NCI-H526 (cell line): Measurements from ENCODE around the gene MAPK9.
"Not testable (repeated sequence)": the region's sequence is repeated elsewhere in the genome, so short reads cannot be mapped to it uniquely, and the experiment has no call there.

Experiments
- DNase-seq, 2 experiments: peaks; one replicate each; lab custom pipeline; 2025; lab: John Stamatoyannopoulos, UW

MAPK9 gene

DNA sequence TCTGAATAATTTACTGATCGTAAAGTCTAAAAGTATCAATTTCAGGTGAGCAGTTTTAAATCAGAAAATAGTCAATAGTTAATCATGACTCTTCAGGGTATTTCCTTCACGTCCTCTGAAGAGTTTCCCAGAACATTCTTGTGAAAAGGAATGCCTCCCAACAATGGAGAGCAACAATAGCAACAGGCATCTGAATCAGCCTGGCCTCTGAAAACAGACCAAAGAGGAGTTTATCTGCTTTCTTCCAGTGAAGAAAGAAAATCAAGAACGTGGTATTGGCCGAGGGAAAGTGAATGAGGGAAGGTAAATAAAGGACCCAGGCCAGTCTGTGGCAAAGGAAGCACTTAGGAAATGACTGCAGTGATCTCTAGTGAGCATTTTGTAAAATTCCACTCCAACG is 56.8 kb downstream of the MAPK9 start:
- no peak for DNase-seq

DNA sequence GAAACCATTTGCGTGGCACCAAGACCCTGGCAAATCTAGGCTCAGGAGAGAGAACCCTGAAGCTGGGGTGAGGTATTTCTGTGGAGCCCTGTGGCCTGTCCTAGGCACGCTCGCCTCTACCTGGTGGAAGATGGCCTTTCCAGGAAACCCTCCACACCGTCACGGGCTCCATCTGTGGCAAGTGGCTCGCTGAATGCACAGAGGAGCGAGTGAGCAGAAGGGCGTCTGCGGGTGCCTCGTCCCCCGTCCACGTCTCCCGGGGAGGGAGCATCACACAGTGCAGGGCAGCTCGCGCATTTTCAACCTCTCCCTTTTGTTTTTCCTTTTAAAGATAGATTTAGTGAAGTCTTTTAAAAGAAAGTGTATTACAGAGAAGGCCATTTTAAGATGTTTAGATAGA is 57.6 kb downstream of the MAPK9 start:
- DNase-seq: no peak

DNA sequence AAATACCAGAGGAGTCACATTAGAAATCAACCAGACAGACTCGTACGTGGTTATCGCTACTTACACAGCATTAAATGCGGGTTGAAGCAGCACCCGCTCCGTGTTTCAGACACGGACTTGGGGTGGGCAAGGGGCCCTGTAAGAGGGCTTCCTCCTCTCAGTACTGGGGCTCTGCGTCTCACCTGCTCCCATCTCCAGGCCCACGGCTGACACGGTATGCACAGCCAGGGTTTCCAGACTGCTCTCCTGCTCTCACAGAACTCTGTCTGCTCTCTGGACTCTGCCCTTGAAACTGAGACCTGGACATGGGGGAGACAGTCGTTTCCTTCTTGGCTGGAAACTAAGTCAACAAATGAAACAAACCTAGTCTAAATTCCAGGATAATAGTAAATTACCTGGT is 58.2 kb downstream of the MAPK9 start:
- no peak for DNase-seq

DNA sequence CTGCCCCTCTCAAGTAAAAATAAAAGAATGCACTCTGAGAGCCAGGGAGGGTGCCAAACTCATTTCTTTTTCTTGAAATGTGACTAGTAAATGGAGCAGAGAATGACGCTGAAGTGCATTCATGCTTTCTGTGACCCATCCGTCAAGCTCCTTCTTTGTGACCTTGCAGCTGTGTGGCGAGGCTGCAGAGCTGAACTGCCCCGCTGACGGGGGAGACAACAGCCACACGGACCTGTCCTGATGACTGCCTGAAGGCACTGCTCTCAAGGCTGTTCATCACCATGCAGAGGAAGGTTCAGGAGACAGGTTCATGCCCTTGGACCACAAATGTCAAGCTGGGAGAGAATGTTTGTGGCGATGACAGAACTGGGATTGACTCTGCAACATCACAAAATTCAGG is 61.9 kb downstream of the MAPK9 start:
- DNase-seq: no peak

DNA sequence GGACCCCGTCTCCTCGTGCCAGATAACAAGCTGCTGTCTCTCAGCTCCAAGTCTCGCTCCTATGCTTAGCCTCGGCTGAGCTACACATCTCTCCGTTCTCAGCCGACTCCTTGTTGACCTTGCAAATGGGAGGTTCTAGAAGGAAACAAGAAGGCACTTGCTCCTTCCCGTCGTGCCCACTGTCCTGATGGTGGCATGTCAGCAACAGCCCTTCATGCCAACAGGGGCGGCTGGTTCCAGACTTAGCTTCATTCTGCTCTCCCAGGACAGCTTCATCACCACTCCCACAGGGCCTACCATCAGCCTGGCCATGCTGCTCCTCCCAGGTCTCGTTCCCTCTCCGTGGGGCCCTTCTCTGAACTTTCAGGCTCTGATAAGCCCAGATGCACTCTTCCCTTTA is 69.8 kb downstream of the MAPK9 start:
- no peak for DNase-seq

DNA sequence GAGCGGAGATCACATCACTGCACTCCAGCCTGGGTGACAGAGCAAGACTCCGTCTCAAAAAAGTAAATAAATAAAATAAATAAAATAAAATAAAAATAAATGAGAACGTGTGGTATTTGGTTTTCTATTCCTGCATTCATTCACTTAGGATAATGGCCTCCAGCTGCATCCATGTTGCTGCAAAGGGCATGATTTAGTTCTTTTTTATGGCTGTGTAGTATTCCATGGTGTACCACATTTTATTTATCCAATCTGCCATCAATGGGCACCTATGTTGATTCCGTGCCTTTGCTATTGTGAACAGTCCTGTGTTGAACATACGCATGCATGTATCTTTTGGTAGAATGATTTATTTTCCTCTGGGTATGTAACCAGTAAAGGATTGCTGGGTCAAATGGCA is 74.1 kb downstream of the MAPK9 start:
- DNase-seq: no peak

DNA sequence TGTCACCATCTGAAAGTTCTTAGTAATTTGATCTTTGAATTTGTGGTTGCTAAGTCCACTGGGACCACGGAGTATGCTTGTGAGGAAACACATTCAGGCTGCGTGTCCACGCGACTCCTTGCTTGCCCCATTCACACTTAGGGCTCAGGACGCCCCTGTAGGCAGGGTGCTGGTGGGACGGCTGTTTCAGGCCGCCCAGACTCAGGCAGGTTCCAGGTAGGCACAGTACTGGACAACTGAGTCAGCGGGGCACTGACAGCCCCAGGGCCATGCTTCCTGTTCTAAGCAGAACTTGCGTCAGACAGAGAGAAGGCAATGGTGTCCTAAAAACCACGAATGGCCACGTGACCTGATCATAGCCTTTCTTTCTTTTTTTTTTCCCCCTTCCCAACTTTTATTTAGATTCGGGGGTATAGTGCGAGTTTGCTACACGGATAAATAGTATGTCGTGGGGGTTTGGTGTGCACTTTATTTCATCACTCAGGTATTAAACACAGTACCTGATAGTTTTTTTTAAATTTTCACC is 75.2 kb downstream of the MAPK9 start:
- DNase-seq: no peak

DNA sequence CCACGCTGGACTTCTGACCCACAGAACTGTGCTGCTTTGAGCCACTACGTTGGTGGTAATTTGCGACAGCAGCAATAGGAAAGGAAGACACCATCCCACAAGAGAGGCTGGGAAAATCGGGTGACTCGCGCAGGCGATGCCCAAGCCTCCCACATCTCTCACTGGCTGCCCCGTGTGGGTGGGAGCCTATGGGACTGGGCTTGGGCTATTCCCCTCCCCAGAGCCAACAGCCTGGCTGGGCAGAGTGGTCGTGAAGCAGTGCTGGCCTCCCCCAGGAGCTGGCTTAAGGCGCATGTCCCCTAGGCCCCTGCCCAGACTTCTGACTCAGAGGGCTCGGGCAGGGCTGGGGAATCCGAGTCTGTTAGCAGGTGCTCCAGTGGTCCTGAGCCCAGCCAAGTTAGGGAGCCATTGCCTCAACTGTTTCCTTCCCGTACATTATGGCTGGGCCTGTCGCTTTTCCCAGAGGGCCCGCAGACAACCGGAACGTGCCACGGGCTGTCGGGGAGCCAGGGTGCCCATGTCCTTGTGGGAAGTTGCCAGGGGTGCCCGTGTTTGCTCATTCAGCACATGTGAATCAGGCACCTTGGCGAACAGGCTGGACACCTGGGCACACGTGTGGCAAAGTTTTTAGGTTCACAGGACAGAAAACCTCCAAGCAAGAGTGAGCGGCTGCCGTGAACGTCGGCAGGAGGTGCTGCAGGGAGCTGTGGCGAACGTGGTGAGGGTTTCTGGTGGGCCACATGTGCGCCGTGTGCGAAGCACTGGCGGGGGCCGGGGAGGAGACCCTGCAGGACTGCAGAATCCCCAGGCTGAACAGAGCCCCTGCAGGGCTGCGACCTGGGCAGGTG is 75.9 kb downstream of the MAPK9 start:
- no peak for DNase-seq

DNA sequence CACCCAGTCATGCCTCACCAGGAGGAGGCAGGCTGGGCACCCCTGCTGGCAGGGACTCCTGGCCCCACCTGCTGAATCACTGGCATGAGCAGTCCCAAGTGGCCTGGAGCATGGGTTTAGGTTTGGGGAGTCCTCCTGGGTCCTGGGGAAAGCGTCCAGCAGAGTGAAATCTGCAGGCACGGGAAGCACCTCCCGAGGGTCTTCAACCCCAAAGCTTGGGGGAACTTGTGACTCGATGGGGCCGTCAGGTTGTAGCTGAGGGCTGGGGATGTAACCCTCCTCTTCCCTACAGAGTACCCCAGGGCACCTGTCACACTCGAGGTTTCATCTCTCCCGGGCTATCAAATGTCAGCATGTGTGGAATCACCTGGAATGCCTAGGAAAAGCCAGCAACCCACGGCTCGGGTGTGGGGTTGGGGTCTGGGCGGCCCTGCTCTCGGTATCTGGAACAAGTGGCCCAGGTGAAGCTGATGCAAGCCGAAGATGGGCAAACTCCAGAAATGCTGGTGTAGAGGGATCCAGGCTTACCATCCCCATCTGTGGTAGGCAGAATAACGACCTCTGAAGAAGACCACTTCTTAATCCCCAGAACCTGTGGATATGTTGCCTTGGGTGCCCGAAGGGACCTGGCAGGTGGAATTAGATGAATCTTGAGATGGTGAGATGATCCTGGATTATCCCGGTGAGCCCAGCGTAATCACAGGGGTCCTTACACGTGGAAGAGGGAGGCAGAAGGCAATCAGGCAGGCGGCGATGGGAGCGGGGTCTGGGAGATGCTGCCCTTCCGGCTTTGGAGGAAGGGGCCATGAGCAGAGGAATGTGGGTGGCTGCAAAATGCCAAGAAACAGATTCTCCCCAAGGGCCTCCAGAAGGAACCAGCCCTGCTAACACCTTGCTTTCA is 76.8 kb downstream of the MAPK9 start:
- DNase-seq: no peak

DNA sequence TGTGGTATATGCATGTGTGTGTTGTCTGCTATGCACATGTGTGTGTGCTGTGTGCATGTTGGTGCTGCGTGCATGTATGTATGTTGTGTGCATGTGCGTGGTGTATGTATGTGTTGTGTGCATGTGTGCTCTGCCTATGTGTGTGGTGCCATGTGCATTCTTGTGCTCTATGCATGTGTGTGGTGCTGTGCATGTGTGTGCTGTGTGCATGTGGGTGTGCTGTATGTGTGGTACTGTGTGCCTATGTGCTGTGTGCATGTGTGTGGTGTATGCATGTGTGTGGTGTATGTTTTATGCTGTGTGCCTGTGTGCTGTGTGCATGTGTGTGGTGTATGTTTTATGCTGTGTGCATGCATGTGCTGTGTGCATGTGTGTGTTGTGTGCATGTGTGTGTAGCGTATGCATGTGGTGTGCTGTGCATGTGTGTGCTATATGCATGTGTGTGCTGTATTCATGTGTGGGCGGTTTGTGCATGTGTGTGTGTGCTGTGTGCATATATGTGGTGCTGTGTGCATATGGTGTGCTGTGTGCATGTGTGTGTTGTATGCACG is 78.2 kb downstream of the MAPK9 start:
- DNase-seq: no peak

DNA sequence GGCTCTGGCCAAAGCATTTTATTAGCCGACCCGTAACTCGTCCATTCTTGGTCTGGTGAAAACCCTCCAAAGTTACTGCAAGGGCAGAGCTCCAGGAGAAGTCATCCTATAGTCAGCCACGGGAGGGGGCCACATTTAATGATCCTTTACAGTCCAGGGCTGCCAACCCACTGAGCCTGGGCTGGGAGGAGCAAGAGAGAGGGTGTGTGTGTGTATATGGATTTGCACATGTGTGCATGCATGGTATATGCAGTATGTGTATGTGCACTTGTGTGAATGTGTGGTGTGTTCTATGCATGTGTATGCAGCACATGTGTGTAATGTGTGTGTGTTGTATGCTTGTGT is 78.7 kb downstream of the MAPK9 start:
- no peak for DNase-seq

DNA sequence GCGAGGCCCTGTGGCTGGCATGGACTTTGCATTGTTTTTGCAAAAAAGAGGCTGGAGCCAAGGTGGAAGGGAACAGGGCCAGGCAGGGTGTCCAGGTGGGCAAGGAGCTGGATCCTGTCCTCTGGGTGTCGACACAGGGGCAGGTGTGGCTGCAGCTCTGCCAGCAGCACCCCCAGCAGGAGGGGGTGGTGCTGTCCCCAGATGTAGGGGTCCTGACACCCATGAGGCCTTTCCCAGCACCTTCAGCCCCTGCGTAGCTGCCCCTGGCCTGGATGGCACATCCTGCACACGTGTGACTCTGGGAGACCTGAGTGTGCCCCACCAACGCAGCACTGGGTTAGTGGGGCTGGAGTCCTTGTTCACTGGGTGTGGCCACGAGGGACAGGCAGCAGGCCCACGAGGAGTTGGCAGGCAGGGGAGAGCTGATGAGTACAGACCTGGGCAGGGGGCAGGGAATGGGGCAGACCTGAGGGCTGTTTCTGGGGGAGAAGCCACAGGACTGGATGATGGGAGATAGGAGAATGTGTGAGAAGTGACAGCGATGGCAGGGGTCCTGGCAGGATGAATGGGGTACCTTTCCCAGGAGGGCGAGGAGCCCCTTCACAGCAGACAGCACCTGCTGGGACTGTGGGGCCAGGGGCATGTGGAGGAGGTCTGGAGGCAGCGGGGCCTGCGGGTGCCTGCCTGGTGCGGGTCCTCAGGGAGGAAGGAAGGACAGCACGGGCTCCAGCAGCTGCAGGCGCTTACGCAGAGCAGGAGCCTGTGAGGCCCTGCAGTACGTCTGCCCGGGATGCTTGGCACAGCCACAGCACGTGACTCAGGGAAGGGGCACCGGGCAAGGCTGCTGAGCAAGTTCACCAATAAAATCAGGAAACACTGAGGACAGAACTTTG is 79.3 kb downstream of the MAPK9 start:
- DNase-seq: peak in 1 of 2 experiments; percentile 8

DNA sequence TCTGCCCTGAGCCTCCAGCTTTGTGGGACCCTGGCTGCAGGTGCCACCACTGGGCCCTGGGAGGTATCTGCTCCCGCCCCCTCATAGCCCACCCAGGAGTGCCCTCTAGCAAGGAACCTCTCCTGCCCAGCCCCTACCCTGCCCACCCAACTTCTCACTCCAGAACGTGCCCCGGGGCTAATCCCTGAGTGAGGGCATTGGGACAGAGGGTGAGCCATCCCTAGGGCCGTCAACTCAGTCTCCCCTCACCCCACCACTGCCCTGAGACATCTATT is 80.2 kb downstream of the MAPK9 start:
- DNase-seq: no peak

DNA sequence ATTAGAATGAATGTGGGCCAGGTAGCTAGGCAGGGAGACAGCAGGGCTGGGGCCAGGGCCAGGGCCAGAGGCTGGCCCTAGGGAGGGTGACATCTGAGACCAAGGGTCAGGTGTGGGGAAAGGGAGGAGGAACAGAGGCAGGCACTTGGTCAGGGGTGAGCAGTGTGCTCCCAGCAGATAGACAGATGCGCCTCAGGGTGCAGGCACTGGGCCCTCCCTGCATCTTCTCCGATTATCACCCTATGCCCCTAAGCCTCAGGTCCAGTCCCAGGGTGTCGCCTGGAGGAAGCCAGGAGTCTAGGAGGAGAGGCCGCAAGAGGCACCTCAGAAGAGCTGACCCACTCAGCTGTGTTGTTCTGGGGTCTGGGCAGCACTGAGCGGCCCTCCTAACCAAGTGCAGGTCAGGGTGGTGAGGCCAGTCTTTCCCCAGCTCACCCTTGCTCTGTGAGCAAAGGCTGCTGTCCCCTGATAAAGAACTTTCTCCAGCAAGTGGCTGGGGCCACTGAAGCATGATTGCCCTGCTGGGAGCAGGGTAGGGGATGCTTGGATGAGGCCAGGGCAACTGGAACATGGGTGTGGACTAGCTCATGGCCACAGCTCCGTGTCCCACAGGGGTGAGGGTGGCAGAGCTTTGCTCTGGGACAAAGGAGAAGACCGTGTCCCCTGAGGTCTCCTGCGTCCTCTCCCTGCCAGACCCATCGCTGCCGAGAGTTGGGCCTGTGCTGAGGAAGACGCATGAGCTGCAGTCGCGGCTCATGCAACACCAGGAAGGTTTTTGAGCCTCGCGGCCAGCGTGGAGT is 80.7 kb downstream of the MAPK9 start:
- no peak for DNase-seq

DNA sequence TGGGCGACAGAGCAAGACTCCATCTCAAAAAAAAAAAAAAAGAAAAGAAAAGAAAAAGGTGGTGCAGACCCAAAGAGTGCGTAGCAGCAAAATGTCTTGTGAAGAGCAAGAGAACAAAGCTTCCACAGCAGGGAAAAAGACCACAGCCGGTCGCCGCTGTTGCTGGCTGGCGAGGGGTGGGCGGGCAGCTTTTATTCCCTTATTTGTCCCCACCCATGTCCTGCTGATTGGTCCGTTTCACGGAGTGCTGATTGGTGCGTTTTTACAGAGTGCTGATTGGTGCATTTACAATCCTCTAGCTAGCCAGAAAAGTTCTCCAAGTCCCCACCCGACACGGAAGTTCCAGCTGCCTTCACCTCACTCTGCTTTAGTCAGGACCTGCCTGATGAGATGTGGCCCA is 81.8 kb downstream of the MAPK9 start:
- not testable (repeated sequence) for DNase-seq

DNA sequence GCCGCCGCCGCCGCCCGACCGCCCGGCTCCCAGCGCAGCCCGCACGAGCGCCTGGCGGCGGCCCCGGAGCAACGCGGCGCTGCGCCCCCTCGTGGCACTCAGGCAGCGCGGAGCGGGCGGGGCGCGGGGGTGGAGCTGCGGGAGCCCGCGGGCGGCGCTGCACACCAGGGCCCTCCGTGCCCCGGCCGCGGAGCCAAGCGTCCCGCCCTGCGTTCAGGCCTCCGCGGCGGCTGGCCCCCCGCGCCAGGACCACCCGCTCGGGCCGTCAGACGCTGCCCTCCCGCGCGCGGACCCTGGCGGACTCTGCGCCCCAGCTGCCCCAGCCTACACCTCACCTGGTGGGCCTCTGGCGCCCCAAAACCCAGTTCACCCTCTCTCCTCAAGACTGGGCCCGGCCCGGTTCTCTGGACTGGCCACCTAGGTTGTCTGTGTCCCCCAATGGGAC is 82.7 kb downstream of the MAPK9 start, which contains the start of gene RASGEF1C:
RASGEF1C (minus strand) TSS at position 75 of the 445 bp plus-strand sequence. CDS start 71,159 bp downstream, outside the sequence.
- DNase-seq: peak in 1 of 2 experiments; percentile 71

DNA sequence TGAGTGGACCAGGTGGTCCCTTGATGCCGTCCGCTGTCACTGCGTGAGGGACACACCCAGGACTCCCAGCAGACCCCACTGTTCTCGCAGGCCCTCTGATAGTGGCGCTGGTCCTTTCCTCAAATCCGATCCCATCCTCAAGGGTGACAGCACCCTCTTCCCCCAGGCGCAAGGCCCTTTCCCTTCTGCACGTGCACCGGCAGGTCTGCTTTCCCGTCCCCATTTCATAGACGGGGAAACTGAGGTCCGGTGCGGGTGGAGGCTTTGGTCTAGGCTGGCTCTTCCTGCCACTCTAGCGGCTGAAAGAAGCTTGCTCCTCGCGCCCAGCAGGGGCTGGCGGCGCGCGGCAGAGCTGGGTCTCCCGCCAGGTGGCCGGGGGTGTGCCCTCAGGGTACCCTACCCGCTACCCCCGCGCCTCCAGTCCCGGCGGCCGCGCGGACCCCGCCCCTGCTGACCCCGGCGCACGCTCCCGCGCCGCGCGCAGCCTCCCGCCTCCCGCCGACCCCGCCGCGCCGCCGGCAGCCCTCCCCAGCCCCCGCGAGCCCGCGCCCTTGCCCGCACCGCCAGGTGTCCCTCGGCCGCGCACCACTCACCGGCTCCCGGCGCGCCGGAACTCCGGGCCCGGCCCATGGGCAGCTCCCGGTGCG is 83.3 kb downstream of the MAPK9 start:
- DNase-seq: peak in 1 of 2 experiments; percentile 56

DNA sequence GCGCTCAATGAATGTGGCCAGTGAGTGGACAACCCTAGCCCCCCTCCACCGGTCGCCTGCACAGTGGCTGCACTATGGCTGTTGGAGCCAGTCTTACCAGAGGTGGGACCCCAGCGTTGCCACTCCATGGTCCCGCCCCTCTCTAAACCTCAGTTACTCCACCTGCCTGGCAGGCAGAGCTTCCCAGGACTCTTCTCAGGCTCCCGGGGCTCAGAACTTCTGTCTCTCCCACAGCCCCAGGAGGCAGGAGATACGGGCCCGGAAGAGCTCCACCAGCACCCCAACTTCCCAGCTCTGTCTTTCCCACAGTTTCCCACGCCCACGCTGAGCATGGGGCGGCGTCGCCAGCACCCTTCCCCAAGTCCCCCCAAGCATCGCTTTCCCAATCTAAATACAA is 83.8 kb downstream of the MAPK9 start:
- no peak for DNase-seq

DNA sequence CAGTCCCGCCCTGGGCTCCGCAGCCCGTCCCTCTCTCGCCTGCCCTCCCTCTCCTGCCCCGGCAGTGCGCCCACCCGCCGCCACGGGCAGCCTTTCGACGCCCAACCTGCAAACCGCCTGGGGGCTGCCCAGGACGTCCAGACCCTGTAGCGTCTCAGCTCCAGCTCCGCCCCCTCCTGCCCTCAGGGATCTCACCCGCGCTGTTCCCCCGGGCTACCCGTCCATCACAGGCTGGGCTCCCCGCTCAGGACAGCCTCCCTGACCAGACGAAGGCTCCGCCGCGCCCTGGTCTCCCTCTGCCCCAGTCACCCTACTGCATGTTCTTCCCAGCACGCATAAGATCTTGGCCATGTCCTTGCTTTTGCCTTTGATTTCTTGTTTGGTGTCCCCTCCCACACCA is 84.3 kb downstream of the MAPK9 start:
- no peak for DNase-seq

DNA sequence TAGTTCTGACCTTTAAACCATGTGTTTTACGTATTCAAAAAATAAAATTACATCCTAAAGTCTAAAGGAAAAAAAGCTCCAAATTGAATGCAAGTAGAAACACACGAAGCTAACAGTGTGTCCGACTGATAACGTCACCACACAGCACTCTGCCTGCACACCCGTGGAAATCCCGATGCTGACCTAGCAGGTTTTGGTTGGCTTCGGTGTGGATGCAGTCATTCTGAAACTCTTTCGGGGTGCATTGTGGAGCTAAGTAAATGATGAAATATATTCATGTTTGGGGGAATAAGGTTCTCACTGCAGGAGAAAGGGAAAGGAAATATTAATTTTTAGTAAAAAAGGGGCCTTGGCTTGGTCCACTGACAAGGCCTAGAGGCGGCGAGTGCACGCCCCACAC is 84.9 kb downstream of the MAPK9 start:
- no peak for DNase-seq
